ENCODE measurements around the gene TERT.

DNA sequence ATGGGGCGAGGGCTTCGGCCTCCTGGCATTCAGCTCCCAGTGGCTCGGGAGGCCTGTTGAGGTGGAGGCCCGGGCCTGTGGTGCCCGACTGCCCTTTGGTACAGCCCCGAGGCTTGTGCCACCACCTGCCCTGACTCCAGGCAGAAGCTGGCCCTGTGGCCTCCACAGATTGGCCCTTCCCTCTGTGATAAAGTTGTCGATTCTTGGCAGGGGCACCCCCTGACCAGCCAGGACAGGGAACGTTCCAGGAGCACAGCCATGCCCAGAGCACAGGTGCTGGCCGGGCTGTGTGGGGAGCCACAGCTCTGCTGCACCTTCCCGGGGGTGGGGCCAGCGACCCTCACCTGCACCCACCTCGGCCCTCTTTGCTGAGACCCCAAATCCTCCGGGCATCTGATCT lies 37.0 kb downstream of the TERT start:
- no peak for TF ChIP-seq POLR2A (IDR thresholded peaks at IDR 0.05; ENCODE audit: low read depth, low read length)
- TF ChIP-seq, protein P1, sequence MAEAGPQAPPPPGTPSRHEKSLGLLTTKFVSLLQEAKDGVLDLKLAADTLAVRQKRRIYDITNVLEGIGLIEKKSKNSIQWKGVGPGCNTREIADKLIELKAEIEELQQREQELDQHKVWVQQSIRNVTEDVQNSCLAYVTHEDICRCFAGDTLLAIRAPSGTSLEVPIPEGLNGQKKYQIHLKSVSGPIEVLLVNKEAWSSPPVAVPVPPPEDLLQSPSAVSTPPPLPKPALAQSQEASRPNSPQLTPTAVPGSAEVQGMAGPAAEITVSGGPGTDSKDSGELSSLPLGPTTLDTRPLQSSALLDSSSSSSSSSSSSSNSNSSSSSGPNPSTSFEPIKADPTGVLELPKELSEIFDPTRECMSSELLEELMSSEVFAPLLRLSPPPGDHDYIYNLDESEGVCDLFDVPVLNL (IDR thresholded peaks at IDR 0.05; ENCODE audit: low read depth, low read length), result no peak
- TF ChIP-seq, protein P2, sequence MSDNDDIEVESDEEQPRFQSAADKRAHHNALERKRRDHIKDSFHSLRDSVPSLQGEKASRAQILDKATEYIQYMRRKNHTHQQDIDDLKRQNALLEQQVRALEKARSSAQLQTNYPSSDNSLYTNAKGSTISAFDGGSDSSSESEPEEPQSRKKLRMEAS (IDR thresholded peaks at IDR 0.05; ENCODE audit: low read depth, low read length), result no peak
- TF ChIP-seq, protein P3, sequence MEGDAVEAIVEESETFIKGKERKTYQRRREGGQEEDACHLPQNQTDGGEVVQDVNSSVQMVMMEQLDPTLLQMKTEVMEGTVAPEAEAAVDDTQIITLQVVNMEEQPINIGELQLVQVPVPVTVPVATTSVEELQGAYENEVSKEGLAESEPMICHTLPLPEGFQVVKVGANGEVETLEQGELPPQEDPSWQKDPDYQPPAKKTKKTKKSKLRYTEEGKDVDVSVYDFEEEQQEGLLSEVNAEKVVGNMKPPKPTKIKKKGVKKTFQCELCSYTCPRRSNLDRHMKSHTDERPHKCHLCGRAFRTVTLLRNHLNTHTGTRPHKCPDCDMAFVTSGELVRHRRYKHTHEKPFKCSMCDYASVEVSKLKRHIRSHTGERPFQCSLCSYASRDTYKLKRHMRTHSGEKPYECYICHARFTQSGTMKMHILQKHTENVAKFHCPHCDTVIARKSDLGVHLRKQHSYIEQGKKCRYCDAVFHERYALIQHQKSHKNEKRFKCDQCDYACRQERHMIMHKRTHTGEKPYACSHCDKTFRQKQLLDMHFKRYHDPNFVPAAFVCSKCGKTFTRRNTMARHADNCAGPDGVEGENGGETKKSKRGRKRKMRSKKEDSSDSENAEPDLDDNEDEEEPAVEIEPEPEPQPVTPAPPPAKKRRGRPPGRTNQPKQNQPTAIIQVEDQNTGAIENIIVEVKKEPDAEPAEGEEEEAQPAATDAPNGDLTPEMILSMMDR (IDR thresholded peaks at IDR 0.05 in 2 of 3, conservative IDR thresholded peaks at IDR 0.05 in 1 of 3; ENCODE audit: control insufficient read depth in 2 of 3, extremely low read depth in 1 of 3, insufficient read depth in 1 of 3, low read depth in 3 of 3, low read length in 3 of 3), result no peak
